Spleen (tissue), 11 donors: Measurements from ENCODE around the gene MED12L. TPM values are rescaled to one million over a fixed set of nuclear protein-coding genes. Genes with fewer than 3 reads are reported as not detected.

Source experiments
- DNase-seq: peaks from one replicate; pipeline ENCODE4 v3.0.0-alpha.2; 2020
- H3K27ac ChIP-seq, 8 donors: fragments of 200-600 bp; sonication (generic) in 7 of 8; 1 replicate in 4 of 8; 2 replicates in 4 of 8; pipeline versions ENCODE4 v1.5.0 to v1.8.0; 2016 to 2021; ENCODE audit warnings: inconsistent platforms in 4 of 8, mild to moderate bottlenecking in 4 of 8, moderate library complexity in 1 of 8
- H3K27me3 ChIP-seq, 7 donors: fragments of 200-600 bp; sonication (generic) in 6 of 7; replicated peaks in 1 of 7; 1 replicate in 4 of 7; 2 replicates in 3 of 7; pipeline versions ENCODE4 v1.5.0 to v1.8.0; 2016 to 2021; ENCODE audit warnings: inconsistent platforms in 3 of 7, mild to moderate bottlenecking in 1 of 7
- H3K36me3 ChIP-seq, 6 donors: fragments of 200-600 bp; sonication (generic) in 5 of 6; 1 replicate in 4 of 6; 2 replicates in 2 of 6; pipeline versions ENCODE4 v1.5.0 to v1.8.0; 2016 to 2021; ENCODE audit warnings: inconsistent platforms in 2 of 6
- H3K4me1 ChIP-seq, 6 donors: fragments of 200-600 bp; sonication (generic) in 5 of 6; 1 replicate in 3 of 6; 2 replicates in 3 of 6; pipeline versions ENCODE4 v1.5.0 to v1.8.0; 2016 to 2021; ENCODE audit warnings: inconsistent platforms in 3 of 6
- H3K4me3 ChIP-seq, 8 donors: fragments of 200-600 bp; sonication (generic) in 7 of 8; 1 replicate in 4 of 8; 2 replicates in 4 of 8; pipeline versions ENCODE4 v1.5.0 to v1.8.0; 2016 to 2021; ENCODE audit warnings: inconsistent platforms in 4 of 8, mild to moderate bottlenecking in 4 of 8, moderate library complexity in 2 of 8
- H3K9me3 ChIP-seq, 8 donors: fragments of 200-600 bp; sonication (generic) in 7 of 8; 1 replicate in 4 of 8; 2 replicates in 4 of 8; pipeline versions ENCODE4 v1.5.0 to v1.8.0; 2016 to 2021; ENCODE audit warnings: inconsistent platforms in 4 of 8
- CTCF ChIP-seq, 11 experiments: fragments of 200-600 bp in 7 of 11; fragments of 450-650 bp in 4 of 11; sonication (generic) in 4 of 11; IDR thresholded peaks in 8 of 11; conservative IDR thresholded peaks in 3 of 11; 1 replicate in 7 of 11; 2 replicates in 4 of 11; pipeline versions ENCODE4 v1.4.0 to v1.8.0; 2016 to 2021; ENCODE audit warnings: antibody characterized with exemption in 11 of 11, inconsistent platforms in 4 of 11, mild to moderate bottlenecking in 1 of 11
- POLR2A ChIP-seq, 3 donors: fragments of 450-650 bp; IDR thresholded peaks; one replicate each; pipeline ENCODE4 v1.5.1; 2017; ENCODE audit warnings: antibody characterized with exemption in 3 of 3, mild to moderate bottlenecking in 1 of 3
- POLR2AphosphoS5 ChIP-seq, 3 donors: sonication (generic); formaldehyde crosslinking; IDR thresholded peaks; one replicate each; pipeline ENCODE4 v1.5.1; 2017; ENCODE audit warnings: antibody characterized with exemption in 3 of 3
- WGBS, 5 donors: extraction: QIAGEN DNeasy Blood & Tissue Kit in 3 of 5; methylation state at CpG; one replicate each; pipeline versions ENCODE4 v1.1.5 to v1.1.7; 2013 to 2018; 5-methylcytosine and 5-hydroxymethylcytosine counted together
- intact Hi-C: fragments of 100-400 bp; cut with DNase I; formaldehyde crosslinking; loops from one replicate; pipeline ENCODE4 v1.15.0; 2023; ENCODE audit warnings: low total_unique reads
- polyA plus RNA-seq, 3 donors: library from polyadenylated mRNA; stranded (reverse); fragments of 200-250 nt; gene quantifications; one replicate each; pipeline ENCODE4 v1.2.1, GENCODE V29; 2013
- total RNA-seq, 7 donors: library from RNA; depleted of rRNA in 3 of 7; stranded (reverse); fragments of >200 nt in 3 of 7; fragmentation: NEBNext Ultra II Directional in 4 of 7; extraction: Animal tissue kit (Norgen Biotek cat#: 25700) in 4 of 7; gene quantifications; one replicate each; pipeline versions ENCODE4 v1.1.0 to v1.2.1, GENCODE V29; 2016 to 2021
- donor health status: healthy with polysubstance abuse.
- donor health status: DM: no; HTN: no; CAD: no; lungs with moderate emphysema.
- donor health status: DM: no; HTN: no; CAD: no.
- donor health status: Bipolar disorder and iron deficiency.
- donor health status: healthy.
- donor health status: DM: no; HTN: no; CAD: no.
- donor health status: DM: yes; HTN: yes; CAD: no.

The MED12L gene
- total and polyA plus RNA-seq, 10 donors = 0.02 to 4.5 (median 1.5) TPM

DNA sequence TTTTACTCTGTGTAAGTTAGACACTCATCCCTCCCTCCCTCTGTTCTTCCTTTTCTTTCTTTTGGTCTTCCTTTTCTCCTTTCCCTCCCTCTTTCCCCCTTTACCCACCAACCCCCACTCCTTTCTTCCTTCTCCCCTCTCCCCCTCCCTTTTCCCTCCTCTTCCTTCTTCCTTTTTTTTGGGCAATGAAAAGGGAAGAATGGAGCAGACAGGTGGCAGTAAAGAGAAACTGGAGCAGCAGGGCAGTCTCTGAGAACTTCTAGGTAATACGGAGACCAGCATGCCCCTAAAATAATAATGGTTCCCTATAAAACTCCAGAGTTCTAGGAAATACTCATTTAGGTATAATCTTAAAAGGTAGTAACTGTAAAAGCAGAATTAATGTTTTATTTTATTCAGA lies 129.0 kb downstream of the MED12L start:
- TF ChIP-seq POLR2AphosphoS5 (IDR thresholded peaks at IDR 0.05) (no peak), POLR2A (IDR thresholded peaks at IDR 0.05) (no peak), CTCF (IDR thresholded peaks at IDR 0.05 in 8 of 11, conservative IDR thresholded peaks at IDR 0.05 in 3 of 11) (no peak)
- 75 to 84% (median 78%) methylated on average over 1 of the region's 1 CpG for WGBS, 5 donors
- H3K4me1 ChIP-seq = peaks cover 0 to 21% (median 5%) of the 10 kb centered on the region in 6 donors
- no peaks in the 10 kb centered on the region for H3K27me3 ChIP-seq
- no peaks in the 10 kb centered on the region for H3K36me3 ChIP-seq
- H3K9me3 ChIP-seq = no peaks in the 10 kb centered on the region
- H3K27ac ChIP-seq = no peak overlapping the region
- intact Hi-C loops = no loop called here
- H3K4me3 ChIP-seq = no peak overlapping the region
- DNase-seq = no peak

- 76 to 93% (median 90%) methylated on average over 3 of the region's 3 CpGs for WGBS, 5 donors
- Histone ChIP-seq H3K36me3 (no peaks in the 10 kb centered on the region), H3K27me3 (no peaks in the 10 kb centered on the region), H3K4me1 (no peaks in the 10 kb centered on the region), H3K27ac (no peak overlapping the region), H3K9me3 (peaks cover 0 to 3% (median 0%) of the 10 kb centered on the region in 8 donors), H3K4me3 (no peak overlapping the region)
- DNase-seq = no peak
- intact Hi-C loops = no loop called here
- TF ChIP-seq POLR2AphosphoS5 (IDR thresholded peaks at IDR 0.05) (no peak), CTCF (IDR thresholded peaks at IDR 0.05 in 8 of 11, conservative IDR thresholded peaks at IDR 0.05 in 3 of 11) (no peak), POLR2A (IDR thresholded peaks at IDR 0.05) (no peak)
Measured at GRCh38 chr3:151216641-151217607, 131.5 kb downstream of the MED12L start.

GRCh38 chr3:151218136-151218535 lies 132.7 kb downstream of the MED12L start:
- no peaks in the 10 kb centered on the region for H3K4me1 ChIP-seq
- 50 to 78% (median 60%) methylated on average over 1 of the region's 1 CpG for WGBS, 5 donors

GRCh38 chr3:151219056-151219455 lies 133.6 kb downstream of the MED12L start:
- no peak for DNase-seq
- no peaks in the 10 kb centered on the region for H3K36me3 ChIP-seq
- TF ChIP-seq POLR2AphosphoS5 (IDR thresholded peaks at IDR 0.05) (no peak), CTCF (IDR thresholded peaks at IDR 0.05 in 8 of 11, conservative IDR thresholded peaks at IDR 0.05 in 3 of 11) (no peak)
- H3K4me3 ChIP-seq = no peak overlapping the region
- no peaks in the 10 kb centered on the region for H3K27me3 ChIP-seq
- 42 to 75% (median 57%) methylated on average over 1 of the region's 1 CpG for WGBS, 5 donors
- peaks cover 0 to 3% (median 0%) of the 10 kb centered on the region in 8 donors for H3K9me3 ChIP-seq
- H3K27ac ChIP-seq = no peak overlapping the region
- intact Hi-C loops = no loop called here
- no peaks in the 10 kb centered on the region for H3K4me1 ChIP-seq

More at GRCh38 chr3:151218136-151218535, 132.7 kb downstream of the MED12L start:
- H3K9me3 ChIP-seq = peaks cover 0 to 3% (median 0%) of the 10 kb centered on the region in 8 donors
- H3K4me3 ChIP-seq = no peak overlapping the region
- no peaks in the 10 kb centered on the region for H3K36me3 ChIP-seq
- no peak overlapping the region for H3K27ac ChIP-seq
- H3K27me3 ChIP-seq = no peaks in the 10 kb centered on the region
- TF ChIP-seq POLR2A (IDR thresholded peaks at IDR 0.05) = no peak
- TF ChIP-seq POLR2AphosphoS5 (IDR thresholded peaks at IDR 0.05) = no peak
- no peak for DNase-seq
- intact Hi-C loops = no loop called here
